HepG2 (cell line): ENCODE measurements around the gene GSDMA. TPM values are rescaled to one million over a fixed set of nuclear protein-coding genes. Genes with fewer than 3 reads are reported as not detected.
A peak's percentile ranks its signal among the peaks of the same experiment; 100 is the strongest.

ENCODE experiments used
- BCL3 ChIP-seq: sonication (generic); formaldehyde crosslinking; IDR thresholded peaks from 2 replicates; pipeline ENCODE4 v1.5.1; 2020; ENCODE audit warnings: mild to moderate bottlenecking, missing genetic modification reagents, moderate library complexity
- CENPT ChIP-seq: sonication (generic); formaldehyde crosslinking; IDR thresholded peaks from 2 replicates; pipeline ENCODE4 v1.8.0; 2022; ENCODE audit warnings: low read depth, mild to moderate bottlenecking, moderate library complexity, missing genetic modification reagents
- ELK4 ChIP-seq: sonication (generic); formaldehyde crosslinking; IDR thresholded peaks from 2 replicates; pipeline ENCODE4 v1.9.0; 2021; ENCODE audit warnings: missing genetic modification reagents, borderline replicate concordance
- FOXO4 ChIP-seq: sonication (generic); formaldehyde crosslinking; conservative IDR thresholded peaks from 2 replicates; pipeline ENCODE4 v1.8.1; 2023; ENCODE audit warnings: missing genetic modification reagents
- HDAC1 ChIP-seq: sonication (generic); formaldehyde crosslinking; IDR thresholded peaks from 2 replicates; pipeline ENCODE4 v1.5.1; 2020; ENCODE audit warnings: mild to moderate bottlenecking, missing genetic modification reagents
- IRF9 ChIP-seq: sonication (generic); formaldehyde crosslinking; IDR thresholded peaks from 2 replicates; pipeline ENCODE4 v1.8.0; 2022; ENCODE audit warnings: missing genetic modification reagents, mild to moderate bottlenecking, borderline replicate concordance
- KDM2A ChIP-seq: sonication (generic); formaldehyde crosslinking; IDR thresholded peaks from 2 replicates; pipeline ENCODE4 v1.4.0; 2020; ENCODE audit warnings: low read depth, missing genetic modification reagents, borderline replicate concordance
- MAX ChIP-seq: IDR thresholded peaks from 2 replicates; pipeline ENCODE4 v1.6.1; 2012; ENCODE audit warnings: inconsistent platforms
- MIXL1 ChIP-seq: IDR thresholded peaks from 2 replicates; pipeline ENCODE4 v1.6.1; 2016
- MXI1 ChIP-seq: IDR thresholded peaks from 3 replicates; pipeline ENCODE4 v1.6.1; 2012; ENCODE audit warnings: low read depth, low read length, inconsistent platforms, borderline replicate concordance
- NPAS2 ChIP-seq: sonication (generic); formaldehyde crosslinking; IDR thresholded peaks from 2 replicates; pipeline ENCODE4 v1.8.0; 2022; ENCODE audit warnings: mild to moderate bottlenecking, missing genetic modification reagents, borderline replicate concordance
- PAX8 ChIP-seq: sonication (generic); formaldehyde crosslinking; IDR thresholded peaks from 2 replicates; pipeline ENCODE4 v1.8.0; 2022; ENCODE audit warnings: mild to moderate bottlenecking, missing genetic modification reagents, borderline replicate concordance
- RAD51 ChIP-seq: fragments of 450-650 bp; IDR thresholded peaks from 2 replicates; pipeline ENCODE4 v1.6.1; 2016; ENCODE audit warnings: borderline replicate concordance
- SAP130 ChIP-seq: IDR thresholded peaks from 2 replicates; pipeline ENCODE4 v1.6.1; 2016; ENCODE audit warnings: low read depth
- THAP7 ChIP-seq: sonication (generic); formaldehyde crosslinking; IDR thresholded peaks from 2 replicates; pipeline ENCODE4 v1.8.1; 2023; ENCODE audit warnings: mild to moderate bottlenecking, missing genetic modification reagents
- ZNF256 ChIP-seq: sonication (generic); formaldehyde crosslinking; conservative IDR thresholded peaks from 2 replicates; pipeline ENCODE4 v1.4.0; 2020; ENCODE audit warnings: missing genetic modification reagents
- ZNF282 ChIP-seq: fragments of 450-650 bp; IDR thresholded peaks from 2 replicates; pipeline ENCODE4 v1.6.1; 2018; ENCODE audit not compliant: partially characterized antibody
- ZNF367 ChIP-seq: sonication (generic); formaldehyde crosslinking; IDR thresholded peaks from 2 replicates; pipeline ENCODE4 v1.4.0; 2020; ENCODE audit warnings: missing genetic modification reagents, borderline replicate concordance
- ZNF512B ChIP-seq: sonication (generic); formaldehyde crosslinking; IDR thresholded peaks from 2 replicates; pipeline ENCODE4 v1.5.1; 2020; ENCODE audit warnings: missing genetic modification reagents, mild to moderate bottlenecking, borderline replicate concordance
- ZNF790 ChIP-seq: sonication (generic); formaldehyde crosslinking; IDR thresholded peaks from 2 replicates; pipeline ENCODE4 v1.8.0; 2022; ENCODE audit warnings: missing genetic modification reagents, mild to moderate bottlenecking, borderline replicate concordance
- polyA plus RNA-seq, 8 experiments: library from polyadenylated mRNA; depleted of rRNA in 3 of 8; stranded (reverse) in 7 of 8; unstranded in 1 of 8; fragments of >200 nt; fragmentation: Illumina TruSeq in 4 of 8; extraction: Trizol in 4 of 8; gene quantifications; 2 replicates each; pipeline versions ENCODE4 v1.2.1 to v1.2.3, GENCODE V29; 2011 to 2016; ENCODE audit warnings: low read depth in 4 of 8, missing spikeins in 1 of 8, mixed read lengths in 1 of 8; ENCODE audit not compliant: insufficient read depth in 1 of 8
- total RNA-seq, 5 experiments: library from RNA; depleted of rRNA; stranded (reverse); fragments of >200 nt; fragmentation: Illumina TruSeq; extraction: Trizol; gene quantifications; 2 replicates each; pipeline ENCODE4 v1.2.3, GENCODE V29; 2016; ENCODE audit warnings: low read depth in 1 of 5

Gene GSDMA
- total and polyA plus RNA-seq, 2 of the 13 experiments (the other 11 are each of a cell fraction or from before 2014, with no cell fraction given) = not detected

- TF ChIP-seq FOXO4 (CRISPR knock-in tag) (no peak), ZNF256 (CRISPR knock-in tag) (no peak), ZNF282 (no peak), RAD51 (no peak), NPAS2 (CRISPR knock-in tag) (no peak), HDAC1 (CRISPR knock-in tag) (no peak), SAP130 (CRISPR knock-in tag) (peak; percentile 58), MIXL1 (CRISPR knock-in tag) (no peak), MAX (no peak), PAX8 (CRISPR knock-in tag) (no peak), BCL3 (CRISPR knock-in tag) (0 out of 2 replicates have a peak, but pooled peaks have one; percentile 62), MXI1 (peak; percentile 61; the same call in 1 of the 3 replicates), IRF9 (CRISPR knock-in tag) (no peak), KDM2A (peak; percentile 22; the same call in 1 of the 2 replicates), CENPT (CRISPR knock-in tag) (no peak), THAP7 (CRISPR knock-in tag) (no peak), ZNF512B (CRISPR knock-in tag) (no peak), ZNF367 (CRISPR knock-in tag) (no peak), ZNF790 (CRISPR knock-in tag) (no peak), ELK4 (CRISPR knock-in tag) (no peak)
These were observed 9.9 kb upstream of the GSDMA start (continued) for GRCh38 chr17:39952680-39953470.
